Measurements from ENCODE around the gene CAP1.

DNA sequence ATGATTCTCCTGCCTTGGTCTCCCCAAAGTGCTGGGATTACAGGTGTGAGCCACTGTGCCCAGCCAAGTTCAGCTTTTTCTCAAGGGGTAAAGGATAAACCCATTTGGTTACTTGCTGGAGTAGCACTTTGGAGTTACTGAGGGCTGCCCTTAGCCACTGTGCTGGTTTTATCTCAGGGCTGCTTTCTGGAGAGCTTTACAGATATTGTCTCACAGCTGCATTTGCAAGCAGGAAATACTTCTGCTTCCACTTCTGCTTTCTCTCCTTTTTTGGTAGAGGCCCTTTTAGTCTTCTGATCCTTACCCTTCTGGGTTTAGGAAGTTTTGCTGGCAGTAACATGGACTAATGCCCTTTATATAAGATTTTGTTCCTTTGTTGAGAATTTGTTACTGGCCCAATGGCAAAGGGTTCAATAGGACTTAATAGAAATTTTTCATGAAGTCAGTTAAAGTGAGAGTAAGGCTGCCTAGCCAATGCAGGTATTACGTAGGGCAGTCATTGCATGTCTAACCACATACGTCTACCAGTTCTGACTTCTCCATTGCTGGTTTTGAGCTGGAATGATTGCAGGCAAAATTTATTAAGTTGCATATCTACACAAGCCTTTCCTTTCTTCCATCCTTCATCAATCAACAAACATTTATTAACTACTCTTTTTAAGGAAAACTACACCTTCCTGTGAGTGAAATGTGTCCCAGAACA is 24.4 kb downstream of the CAP1 start:
- TF ChIP-seq, protein P1, sequence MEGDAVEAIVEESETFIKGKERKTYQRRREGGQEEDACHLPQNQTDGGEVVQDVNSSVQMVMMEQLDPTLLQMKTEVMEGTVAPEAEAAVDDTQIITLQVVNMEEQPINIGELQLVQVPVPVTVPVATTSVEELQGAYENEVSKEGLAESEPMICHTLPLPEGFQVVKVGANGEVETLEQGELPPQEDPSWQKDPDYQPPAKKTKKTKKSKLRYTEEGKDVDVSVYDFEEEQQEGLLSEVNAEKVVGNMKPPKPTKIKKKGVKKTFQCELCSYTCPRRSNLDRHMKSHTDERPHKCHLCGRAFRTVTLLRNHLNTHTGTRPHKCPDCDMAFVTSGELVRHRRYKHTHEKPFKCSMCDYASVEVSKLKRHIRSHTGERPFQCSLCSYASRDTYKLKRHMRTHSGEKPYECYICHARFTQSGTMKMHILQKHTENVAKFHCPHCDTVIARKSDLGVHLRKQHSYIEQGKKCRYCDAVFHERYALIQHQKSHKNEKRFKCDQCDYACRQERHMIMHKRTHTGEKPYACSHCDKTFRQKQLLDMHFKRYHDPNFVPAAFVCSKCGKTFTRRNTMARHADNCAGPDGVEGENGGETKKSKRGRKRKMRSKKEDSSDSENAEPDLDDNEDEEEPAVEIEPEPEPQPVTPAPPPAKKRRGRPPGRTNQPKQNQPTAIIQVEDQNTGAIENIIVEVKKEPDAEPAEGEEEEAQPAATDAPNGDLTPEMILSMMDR (IDR thresholded peaks at IDR 0.05): no peak
- no peak for TF ChIP-seq POLR2AphosphoS5 (IDR thresholded peaks at IDR 0.05)

All from upper lobe of left lung (tissue), 4 donors.